ENCODE data around the gene HSPA1L.
A peak's percentile ranks its signal among the peaks of the same experiment; 100 is the strongest.
"Not testable (repeated sequence)": the region's sequence is repeated elsewhere in the genome, so short reads cannot be mapped to it uniquely, and the experiment has no call there.

The HSPA1L gene

GRCh38 chr6:31794866-31795615 is 20.0 kb downstream of the HSPA1L start:
- H3K27me3 ChIP-seq (ENCODE audit: control insufficient read depth, insufficient read depth, low read length) = no peaks in the 10 kb centered on the region
- no peak overlapping the region for H3K27ac ChIP-seq (ENCODE audit: low read length)
- no CpG with 5 or more reads among the region's 44 CpGs for WGBS (ENCODE audit: insufficient coverage, insufficient read length)
- H3K36me3 ChIP-seq (ENCODE audit: control insufficient read depth, insufficient read depth, low read length) = peaks cover 15% of the 10 kb centered on the region
- no peaks in the 10 kb centered on the region for H3K9me3 ChIP-seq (ENCODE audit: control insufficient read depth, insufficient read depth, low read length)
- peak overlapping the region; percentile 80 for H3K4me3 ChIP-seq (ENCODE audit: low read length)
- H3K4me1 ChIP-seq (ENCODE audit: control insufficient read depth, insufficient read depth, low read length) = peaks cover 1% of the 10 kb centered on the region; the same call in 1 of the 2 replicates
- DNase-seq (ENCODE audit: low read depth, low spot score) = no peak

GRCh38 chr6:31794294-31794865 is 20.7 kb downstream of the HSPA1L start:
- H3K4me3 ChIP-seq (ENCODE audit: low read length) = peak overlapping the region; percentile 80
- no peak for DNase-seq (ENCODE audit: low read depth, low spot score)
- WGBS (ENCODE audit: insufficient coverage, insufficient read length) = no CpG with 5 or more reads among the region's 7 CpGs
- peaks cover 16% of the 10 kb centered on the region for H3K36me3 ChIP-seq (ENCODE audit: control insufficient read depth, insufficient read depth, low read length)
- H3K4me1 ChIP-seq (ENCODE audit: control insufficient read depth, insufficient read depth, low read length) = peaks cover 1% of the 10 kb centered on the region; the same call in 1 of the 2 replicates
- H3K27me3 ChIP-seq (ENCODE audit: control insufficient read depth, insufficient read depth, low read length) = no peaks in the 10 kb centered on the region
- no peaks in the 10 kb centered on the region for H3K9me3 ChIP-seq (ENCODE audit: control insufficient read depth, insufficient read depth, low read length)
- H3K27ac ChIP-seq (ENCODE audit: low read length) = no peak overlapping the region

- not testable (repeated sequence) for H3K27ac ChIP-seq (ENCODE audit: low read length); DNase-seq (ENCODE audit: low read depth, low spot score); H3K4me1 ChIP-seq (ENCODE audit: control insufficient read depth, insufficient read depth, low read length); H3K9me3 ChIP-seq (ENCODE audit: control insufficient read depth, insufficient read depth, low read length); H3K27me3 ChIP-seq (ENCODE audit: control insufficient read depth, insufficient read depth, low read length); H3K4me3 ChIP-seq (ENCODE audit: low read length)
- no CpG with 5 or more reads among the region's 6 CpGs for WGBS (ENCODE audit: insufficient coverage, insufficient read length)
- H3K36me3 ChIP-seq (ENCODE audit: control insufficient read depth, insufficient read depth, low read length) = peaks cover 18% of the 10 kb centered on the region
These were observed 21.2 kb downstream of the HSPA1L start for GRCh38 chr6:31793927-31794245.

GRCh38 chr6:31792761-31793171 is 22.3 kb downstream of the HSPA1L start:
- no CpG with 5 or more reads among the region's 12 CpGs for WGBS (ENCODE audit: insufficient coverage, insufficient read length)
- Histone ChIP-seq H3K27ac (ENCODE audit: low read length) (no peak overlapping the region), H3K4me3 (ENCODE audit: low read length) (no peak overlapping the region), H3K4me1 (ENCODE audit: control insufficient read depth, insufficient read depth, low read length) (peaks cover 1% of the 10 kb centered on the region; the same call in 1 of the 2 replicates), H3K9me3 (ENCODE audit: control insufficient read depth, insufficient read depth, low read length) (no peaks in the 10 kb centered on the region), H3K36me3 (ENCODE audit: control insufficient read depth, insufficient read depth, low read length) (peaks cover 18% of the 10 kb centered on the region), H3K27me3 (ENCODE audit: control insufficient read depth, insufficient read depth, low read length) (no peaks in the 10 kb centered on the region)
- no peak for DNase-seq (ENCODE audit: low read depth, low spot score)

GRCh38 chr6:31792090-31792374 is 23.1 kb downstream of the HSPA1L start:
- no peaks in the 10 kb centered on the region for H3K9me3 ChIP-seq (ENCODE audit: control insufficient read depth, insufficient read depth, low read length)
- peaks cover 12% of the 10 kb centered on the region for H3K36me3 ChIP-seq (ENCODE audit: control insufficient read depth, insufficient read depth, low read length)
- DNase-seq (ENCODE audit: low read depth, low spot score) = no peak
- H3K27ac ChIP-seq (ENCODE audit: low read length) = no peak overlapping the region
- H3K4me3 ChIP-seq (ENCODE audit: low read length) = no peak overlapping the region
- WGBS (ENCODE audit: insufficient coverage, insufficient read length) = no CpG with 5 or more reads among the region's 3 CpGs
- peaks cover 1% of the 10 kb centered on the region; the same call in 1 of the 2 replicates for H3K4me1 ChIP-seq (ENCODE audit: control insufficient read depth, insufficient read depth, low read length)
- H3K27me3 ChIP-seq (ENCODE audit: control insufficient read depth, insufficient read depth, low read length) = no peaks in the 10 kb centered on the region

- DNase-seq (ENCODE audit: low read depth, low spot score) = no peak
- H3K27ac ChIP-seq (ENCODE audit: low read length) = no peak overlapping the region
These were observed 23.6 kb downstream of the HSPA1L start for GRCh38 chr6:31791324-31792089.

GRCh38 chr6:31785475-31785874 is 29.6 kb downstream of the HSPA1L start:
- no peaks in the 10 kb centered on the region for H3K4me1 ChIP-seq (ENCODE audit: control insufficient read depth, insufficient read depth, low read length)
- no peaks in the 10 kb centered on the region for H3K9me3 ChIP-seq (ENCODE audit: control insufficient read depth, insufficient read depth, low read length)
- DNase-seq (ENCODE audit: low read depth, low spot score) = no peak
- no peak overlapping the region for H3K4me3 ChIP-seq (ENCODE audit: low read length)
- H3K27ac ChIP-seq (ENCODE audit: low read length) = no peak overlapping the region
- no peaks in the 10 kb centered on the region for H3K27me3 ChIP-seq (ENCODE audit: control insufficient read depth, insufficient read depth, low read length)
- no CpG with 5 or more reads among the region's 11 CpGs for WGBS (ENCODE audit: insufficient coverage, insufficient read length)
- H3K36me3 ChIP-seq (ENCODE audit: control insufficient read depth, insufficient read depth, low read length) = peaks cover 38% of the 10 kb centered on the region

More at GRCh38 chr6:31791324-31792089, 23.6 kb downstream of the HSPA1L start:
- WGBS (ENCODE audit: insufficient coverage, insufficient read length) = no CpG with 5 or more reads among the region's 12 CpGs
- no peaks in the 10 kb centered on the region for H3K27me3 ChIP-seq (ENCODE audit: control insufficient read depth, insufficient read depth, low read length)
- no peaks in the 10 kb centered on the region for H3K9me3 ChIP-seq (ENCODE audit: control insufficient read depth, insufficient read depth, low read length)
- H3K4me3 ChIP-seq (ENCODE audit: low read length) = no peak overlapping the region
- peaks cover 12% of the 10 kb centered on the region for H3K36me3 ChIP-seq (ENCODE audit: control insufficient read depth, insufficient read depth, low read length)
- peaks cover 1% of the 10 kb centered on the region; the same call in 1 of the 2 replicates for H3K4me1 ChIP-seq (ENCODE audit: control insufficient read depth, insufficient read depth, low read length)

GRCh38 chr6:31784098-31784925 is 30.8 kb downstream of the HSPA1L start:
- Histone ChIP-seq H3K27ac (ENCODE audit: low read length) (no peak overlapping the region), H3K36me3 (ENCODE audit: control insufficient read depth, insufficient read depth, low read length) (peaks cover 48% of the 10 kb centered on the region), H3K27me3 (ENCODE audit: control insufficient read depth, insufficient read depth, low read length) (no peaks in the 10 kb centered on the region), H3K4me1 (ENCODE audit: control insufficient read depth, insufficient read depth, low read length) (no peaks in the 10 kb centered on the region), H3K4me3 (ENCODE audit: low read length) (no peak overlapping the region), H3K9me3 (ENCODE audit: control insufficient read depth, insufficient read depth, low read length) (no peaks in the 10 kb centered on the region)
- no peak for DNase-seq (ENCODE audit: low read depth, low spot score)
- WGBS (ENCODE audit: insufficient coverage, insufficient read length) = no CpG with 5 or more reads among the region's 15 CpGs

GRCh38 chr6:31782126-31782855 is 32.8 kb downstream of the HSPA1L start:
- no CpG with 5 or more reads among the region's 32 CpGs for WGBS (ENCODE audit: insufficient coverage, insufficient read length)
- peaks cover 53% of the 10 kb centered on the region for H3K36me3 ChIP-seq (ENCODE audit: control insufficient read depth, insufficient read depth, low read length)
- no peak for DNase-seq (ENCODE audit: low read depth, low spot score)

More at GRCh38 chr6:31782126-31782855, 32.8 kb downstream of the HSPA1L start:
- Histone ChIP-seq H3K4me1 (ENCODE audit: control insufficient read depth, insufficient read depth, low read length) (no peaks in the 10 kb centered on the region; the same call in 1 of the 2 replicates), H3K9me3 (ENCODE audit: control insufficient read depth, insufficient read depth, low read length) (no peaks in the 10 kb centered on the region), H3K27me3 (ENCODE audit: control insufficient read depth, insufficient read depth, low read length) (no peaks in the 10 kb centered on the region), H3K4me3 (ENCODE audit: low read length) (no peak overlapping the region; the same call in 1 of the 2 replicates), H3K27ac (ENCODE audit: low read length) (no peak overlapping the region)

Data from iPS DF 6.9 (cell line).